Liver (tissue), 9 donors: ENCODE results near the gene CXXC5. TPM values are rescaled to one million over a fixed set of nuclear protein-coding genes. Genes with fewer than 3 reads are reported as not detected.

ENCODE experiments used
- DNase-seq: peaks from one replicate; pipeline ENCODE4 v3.0.0-alpha.2; 2017; ENCODE audit warnings: low spot score
- H3K27ac ChIP-seq, 2 donors: one replicate each; pipeline ENCODE4 v1.7.0; 2013; ENCODE audit warnings: inconsistent platforms in 2 of 2, low read length in 2 of 2, control low read depth in 1 of 2, low read depth in 1 of 2, mild to moderate bottlenecking in 1 of 2
- H3K27me3 ChIP-seq, 4 donors: one replicate each; pipeline versions ENCODE4 v1.6.1 to v1.7.0; 2013; ENCODE audit warnings: low read length in 3 of 4, inconsistent platforms in 1 of 4, mild to moderate bottlenecking in 1 of 4, moderate library complexity in 1 of 4; ENCODE audit not compliant: control insufficient read depth in 4 of 4, insufficient read depth in 4 of 4
- H3K36me3 ChIP-seq, 4 donors: one replicate each; pipeline versions ENCODE4 v1.6.1 to v1.7.0; 2013; ENCODE audit warnings: low read length in 3 of 4, mild to moderate bottlenecking in 3 of 4, low read depth in 1 of 4, moderate library complexity in 1 of 4; ENCODE audit not compliant: control insufficient read depth in 4 of 4, insufficient read depth in 3 of 4
- H3K4me1 ChIP-seq, 4 donors: one replicate each; pipeline versions ENCODE4 v1.6.1 to v1.7.0; 2013; ENCODE audit warnings: low read length in 3 of 4, mild to moderate bottlenecking in 3 of 4, moderate library complexity in 1 of 4; ENCODE audit not compliant: control insufficient read depth in 4 of 4, insufficient read depth in 4 of 4
- H3K4me3 ChIP-seq, 3 donors: one replicate each; pipeline versions ENCODE4 v1.6.1 to v1.7.0; 2013; ENCODE audit warnings: low read length in 3 of 3, control low read depth in 1 of 3, low read depth in 1 of 3, mild to moderate bottlenecking in 1 of 3
- H3K9ac ChIP-seq, 2 donors: one replicate each; pipeline ENCODE4 v1.7.0; 2013; ENCODE audit warnings: low read length in 2 of 2, mild to moderate bottlenecking in 2 of 2, moderate library complexity in 2 of 2, control low read depth in 1 of 2, low read depth in 1 of 2
- H3K9me3 ChIP-seq, 4 donors: one replicate each; pipeline versions ENCODE4 v1.6.1 to v1.7.0; 2013; ENCODE audit warnings: low read length in 3 of 4; ENCODE audit not compliant: control insufficient read depth in 4 of 4
- FOXA1 ChIP-seq: IDR thresholded peaks from 2 replicates; pipeline ENCODE4 v1.6.1; 2016; ENCODE audit warnings: antibody characterized with exemption
- FOXA2 ChIP-seq: IDR thresholded peaks from 2 replicates; pipeline ENCODE4 v1.6.1; 2016; ENCODE audit warnings: antibody characterized with exemption
- GABPA ChIP-seq, 2 donors: IDR thresholded peaks in 1 of 2; conservative IDR thresholded peaks in 1 of 2; 2 replicates each; pipeline ENCODE4 v1.6.1; 2016; ENCODE audit warnings: antibody characterized with exemption in 2 of 2, mild to moderate bottlenecking in 1 of 2, moderate library complexity in 1 of 2
- HNF4A ChIP-seq, 2 donors: conservative IDR thresholded peaks; 2 replicates each; pipeline ENCODE4 v1.6.1; 2016; ENCODE audit warnings: antibody characterized with exemption in 2 of 2, mild to moderate bottlenecking in 2 of 2
- HNF4G ChIP-seq: IDR thresholded peaks from 2 replicates; pipeline ENCODE4 v1.6.1; 2016; ENCODE audit warnings: antibody characterized with exemption
- JUND ChIP-seq, 2 donors: IDR thresholded peaks; 2 replicates each; pipeline ENCODE4 v1.6.1; 2016; ENCODE audit warnings: antibody characterized with exemption in 2 of 2
- NR2F2 ChIP-seq: IDR thresholded peaks from 2 replicates; pipeline ENCODE4 v1.6.1; 2016; ENCODE audit warnings: antibody characterized with exemption
- RAD21 ChIP-seq, 2 donors: IDR thresholded peaks; 2 replicates each; pipeline ENCODE4 v1.6.1; 2016; ENCODE audit warnings: antibody characterized with exemption in 2 of 2, mild to moderate bottlenecking in 2 of 2
- RXRA ChIP-seq, 2 donors: IDR thresholded peaks; 2 replicates each; pipeline ENCODE4 v1.6.1; 2017 to 2018; ENCODE audit warnings: antibody characterized with exemption in 2 of 2, mild to moderate bottlenecking in 1 of 2
- TAF1 ChIP-seq: conservative IDR thresholded peaks from 2 replicates; pipeline ENCODE4 v1.6.1; 2016; ENCODE audit warnings: antibody characterized with exemption, mild to moderate bottlenecking
- YY1 ChIP-seq: IDR thresholded peaks from 2 replicates; pipeline ENCODE4 v1.6.1; 2016; ENCODE audit warnings: antibody characterized with exemption, mild to moderate bottlenecking
- WGBS: extraction: QIAGEN DNeasy Blood & Tissue Kit; methylation state at CpG from one replicate; pipeline ENCODE4 v1.1.7; 2013; 5-methylcytosine and 5-hydroxymethylcytosine counted together
- polyA plus RNA-seq, 2 donors: library from polyadenylated mRNA; stranded (reverse) in 1 of 2; unstranded in 1 of 2; fragments of 200-250 nt in 1 of 2; fragments of >200 nt in 1 of 2; fragmentation: Nextera tagmentation in 1 of 2; extraction: Ambion mirVana in 1 of 2; gene quantifications; one replicate each; pipeline versions ENCODE4 v1.2.1 to v1.2.3, GENCODE V29; 2013 to 2015
- total RNA-seq, 2 donors: library from RNA; depleted of rRNA; stranded (reverse); fragments of >200 nt; gene quantifications; one replicate each; pipeline ENCODE4 v1.2.3, GENCODE V29; 2014
- TF ChIP-seq, protein P1 (sequence below): IDR thresholded peaks from 2 replicates; pipeline ENCODE4 v1.6.1; 2016; ENCODE audit warnings: antibody characterized with exemption, mild to moderate bottlenecking
- TF ChIP-seq, protein P2 (sequence below): IDR thresholded peaks from 2 replicates; pipeline ENCODE4 v1.6.1; 2016; ENCODE audit warnings: antibody characterized with exemption
- TF ChIP-seq, protein P3 (sequence below): IDR thresholded peaks from 2 replicates; pipeline ENCODE4 v1.6.1; 2016; ENCODE audit warnings: antibody characterized with exemption
- TF ChIP-seq, protein P4 (sequence below): IDR thresholded peaks from 2 replicates; pipeline ENCODE4 v1.6.1; 2016; ENCODE audit warnings: antibody characterized with exemption
- TF ChIP-seq, protein P5 (sequence below): fragments of 150-350 bp; IDR thresholded peaks from 2 replicates; pipeline ENCODE4 v1.5.1; 2017; ENCODE audit warnings: improper control_type of control experiment, low read depth, low read length; ENCODE audit not compliant: missing input control
- donor health status: healthy.
- donor health status: healthy.
- donor health status: healthy.
- donor health status: healthy.
- donor health status: healthy.

Gene CXXC5
- total and polyA plus RNA-seq, 4 donors, result 40.6 to 78.6 (median 64.5) TPM

DNA sequence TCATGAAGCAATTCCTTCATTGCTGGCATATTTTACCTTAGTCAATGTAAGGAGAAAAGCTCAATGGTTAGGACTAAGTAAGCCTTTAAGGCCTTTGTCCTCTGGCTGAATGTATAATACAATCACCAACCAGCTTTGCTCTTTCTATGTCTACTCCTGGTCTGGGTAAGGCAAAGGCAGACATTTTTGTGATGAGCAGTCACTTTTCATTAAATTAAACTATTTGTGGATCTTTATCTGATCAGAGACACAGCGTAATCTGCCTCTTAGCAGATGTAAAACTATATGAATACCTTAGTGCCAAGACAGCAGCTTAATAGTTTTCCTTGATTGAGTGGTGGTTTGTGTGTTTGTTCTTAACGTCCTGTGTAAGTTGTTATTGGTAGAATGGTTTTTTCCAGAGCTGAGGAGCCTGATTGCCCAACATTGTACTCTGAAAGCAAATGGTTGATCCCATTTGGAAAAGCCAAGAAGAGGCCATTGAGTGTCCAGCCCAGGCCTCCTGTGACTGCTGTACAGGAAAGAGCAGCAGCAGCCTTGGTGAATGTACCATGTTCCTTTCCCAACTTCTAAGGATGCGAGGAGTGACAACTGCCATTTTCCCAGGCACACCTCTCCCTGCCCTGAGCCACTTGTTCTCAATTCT, 16.5 kb upstream of the CXXC5 start:
- Histone ChIP-seq H3K36me3 (peaks cover 2 to 18% (median 8%) of the 10 kb centered on the region in 4 donors), H3K4me3 (no peak overlapping the region), H3K9ac (no peak overlapping the region), H3K27ac (no peak overlapping the region), H3K9me3 (no peaks in the 10 kb centered on the region), H3K27me3 (no peaks in the 10 kb centered on the region), H3K4me1 (peaks cover 10 to 28% (median 20%) of the 10 kb centered on the region in 4 donors)
- no peak for DNase-seq
- TF ChIP-seq HNF4G (no peak), YY1 (no peak), HNF4A (conservative IDR thresholded peaks at IDR 0.05) (no peak), FOXA1 (no peak), NR2F2 (no peak), JUND (IDR thresholded peaks at IDR 0.05) (no peak)
- TF ChIP-seq, protein P1, sequence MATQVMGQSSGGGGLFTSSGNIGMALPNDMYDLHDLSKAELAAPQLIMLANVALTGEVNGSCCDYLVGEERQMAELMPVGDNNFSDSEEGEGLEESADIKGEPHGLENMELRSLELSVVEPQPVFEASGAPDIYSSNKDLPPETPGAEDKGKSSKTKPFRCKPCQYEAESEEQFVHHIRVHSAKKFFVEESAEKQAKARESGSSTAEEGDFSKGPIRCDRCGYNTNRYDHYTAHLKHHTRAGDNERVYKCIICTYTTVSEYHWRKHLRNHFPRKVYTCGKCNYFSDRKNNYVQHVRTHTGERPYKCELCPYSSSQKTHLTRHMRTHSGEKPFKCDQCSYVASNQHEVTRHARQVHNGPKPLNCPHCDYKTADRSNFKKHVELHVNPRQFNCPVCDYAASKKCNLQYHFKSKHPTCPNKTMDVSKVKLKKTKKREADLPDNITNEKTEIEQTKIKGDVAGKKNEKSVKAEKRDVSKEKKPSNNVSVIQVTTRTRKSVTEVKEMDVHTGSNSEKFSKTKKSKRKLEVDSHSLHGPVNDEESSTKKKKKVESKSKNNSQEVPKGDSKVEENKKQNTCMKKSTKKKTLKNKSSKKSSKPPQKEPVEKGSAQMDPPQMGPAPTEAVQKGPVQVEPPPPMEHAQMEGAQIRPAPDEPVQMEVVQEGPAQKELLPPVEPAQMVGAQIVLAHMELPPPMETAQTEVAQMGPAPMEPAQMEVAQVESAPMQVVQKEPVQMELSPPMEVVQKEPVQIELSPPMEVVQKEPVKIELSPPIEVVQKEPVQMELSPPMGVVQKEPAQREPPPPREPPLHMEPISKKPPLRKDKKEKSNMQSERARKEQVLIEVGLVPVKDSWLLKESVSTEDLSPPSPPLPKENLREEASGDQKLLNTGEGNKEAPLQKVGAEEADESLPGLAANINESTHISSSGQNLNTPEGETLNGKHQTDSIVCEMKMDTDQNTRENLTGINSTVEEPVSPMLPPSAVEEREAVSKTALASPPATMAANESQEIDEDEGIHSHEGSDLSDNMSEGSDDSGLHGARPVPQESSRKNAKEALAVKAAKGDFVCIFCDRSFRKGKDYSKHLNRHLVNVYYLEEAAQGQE, result no peak
- TF ChIP-seq, protein P2, sequence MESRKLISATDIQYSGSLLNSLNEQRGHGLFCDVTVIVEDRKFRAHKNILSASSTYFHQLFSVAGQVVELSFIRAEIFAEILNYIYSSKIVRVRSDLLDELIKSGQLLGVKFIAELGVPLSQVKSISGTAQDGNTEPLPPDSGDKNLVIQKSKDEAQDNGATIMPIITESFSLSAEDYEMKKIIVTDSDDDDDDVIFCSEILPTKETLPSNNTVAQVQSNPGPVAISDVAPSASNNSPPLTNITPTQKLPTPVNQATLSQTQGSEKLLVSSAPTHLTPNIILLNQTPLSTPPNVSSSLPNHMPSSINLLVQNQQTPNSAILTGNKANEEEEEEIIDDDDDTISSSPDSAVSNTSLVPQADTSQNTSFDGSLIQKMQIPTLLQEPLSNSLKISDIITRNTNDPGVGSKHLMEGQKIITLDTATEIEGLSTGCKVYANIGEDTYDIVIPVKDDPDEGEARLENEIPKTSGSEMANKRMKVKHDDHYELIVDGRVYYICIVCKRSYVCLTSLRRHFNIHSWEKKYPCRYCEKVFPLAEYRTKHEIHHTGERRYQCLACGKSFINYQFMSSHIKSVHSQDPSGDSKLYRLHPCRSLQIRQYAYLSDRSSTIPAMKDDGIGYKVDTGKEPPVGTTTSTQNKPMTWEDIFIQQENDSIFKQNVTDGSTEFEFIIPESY, result no peak
- 70% methylated on average over 3 of the region's 3 CpGs for WGBS

DNA sequence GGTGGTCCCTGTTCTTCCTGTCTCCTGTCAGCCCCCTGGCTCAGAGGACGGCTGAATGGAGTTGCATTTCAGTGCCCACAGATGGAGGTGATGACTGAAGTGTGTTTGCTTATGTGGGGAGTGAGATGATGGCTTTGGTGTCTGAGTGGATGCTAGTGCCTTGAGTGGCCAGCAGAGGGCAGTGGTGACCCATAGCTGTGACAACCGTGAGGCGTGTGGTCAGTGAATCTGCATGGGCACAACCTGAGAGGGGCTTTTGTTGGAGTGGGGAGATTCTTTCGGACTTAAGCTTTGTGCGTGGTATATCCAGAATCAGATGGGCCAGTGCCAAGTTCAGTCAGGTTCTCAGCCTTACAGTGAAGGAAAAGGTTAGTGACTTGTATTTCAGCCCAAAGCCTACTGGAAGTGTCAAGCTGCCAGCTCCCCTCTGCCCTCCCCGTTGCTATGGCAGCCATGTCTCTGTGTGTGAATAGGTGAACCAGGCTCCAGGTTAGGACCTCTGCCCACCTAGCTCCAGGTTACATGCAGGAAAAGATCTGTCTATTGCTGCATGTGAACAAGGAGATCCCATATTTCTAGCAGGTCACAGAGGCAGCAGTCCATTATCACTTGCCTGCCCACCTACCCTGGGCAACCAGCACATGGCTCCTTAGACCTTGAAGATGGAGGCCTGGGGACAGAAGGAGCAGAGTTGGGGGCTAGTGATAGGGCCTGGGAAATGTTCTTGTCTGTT, 14.7 kb upstream of the CXXC5 start:
- H3K4me1 ChIP-seq, result peaks cover 14 to 39% (median 28%) of the 10 kb centered on the region in 4 donors
- peaks cover 0 to 2% (median 0%) of the 10 kb centered on the region in 4 donors for H3K36me3 ChIP-seq
- no peak overlapping the region for H3K9ac ChIP-seq
- 5% methylated on average over 6 of the region's 6 CpGs for WGBS
- H3K27ac ChIP-seq, result no peak overlapping the region
- TF ChIP-seq, protein P3, sequence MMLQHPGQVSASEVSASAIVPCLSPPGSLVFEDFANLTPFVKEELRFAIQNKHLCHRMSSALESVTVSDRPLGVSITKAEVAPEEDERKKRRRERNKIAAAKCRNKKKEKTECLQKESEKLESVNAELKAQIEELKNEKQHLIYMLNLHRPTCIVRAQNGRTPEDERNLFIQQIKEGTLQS, result no peak
- TF ChIP-seq FOXA2 (no peak), RAD21 (IDR thresholded peaks at IDR 0.05) (peak; percentile 98 to 99), GABPA (IDR thresholded peaks at IDR 0.05 in 1 of 2, conservative IDR thresholded peaks at IDR 0.05 in 1 of 2) (no peak), JUND (IDR thresholded peaks at IDR 0.05) (no peak), FOXA1 (no peak), RXRA (IDR thresholded peaks at IDR 0.05) (no peak), HNF4A (conservative IDR thresholded peaks at IDR 0.05) (no peak), TAF1 (no peak), YY1 (no peak)
- TF ChIP-seq, protein P2, result no peak
- TF ChIP-seq, protein P4, sequence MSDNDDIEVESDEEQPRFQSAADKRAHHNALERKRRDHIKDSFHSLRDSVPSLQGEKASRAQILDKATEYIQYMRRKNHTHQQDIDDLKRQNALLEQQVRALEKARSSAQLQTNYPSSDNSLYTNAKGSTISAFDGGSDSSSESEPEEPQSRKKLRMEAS, result no peak
- TF ChIP-seq, protein P5, sequence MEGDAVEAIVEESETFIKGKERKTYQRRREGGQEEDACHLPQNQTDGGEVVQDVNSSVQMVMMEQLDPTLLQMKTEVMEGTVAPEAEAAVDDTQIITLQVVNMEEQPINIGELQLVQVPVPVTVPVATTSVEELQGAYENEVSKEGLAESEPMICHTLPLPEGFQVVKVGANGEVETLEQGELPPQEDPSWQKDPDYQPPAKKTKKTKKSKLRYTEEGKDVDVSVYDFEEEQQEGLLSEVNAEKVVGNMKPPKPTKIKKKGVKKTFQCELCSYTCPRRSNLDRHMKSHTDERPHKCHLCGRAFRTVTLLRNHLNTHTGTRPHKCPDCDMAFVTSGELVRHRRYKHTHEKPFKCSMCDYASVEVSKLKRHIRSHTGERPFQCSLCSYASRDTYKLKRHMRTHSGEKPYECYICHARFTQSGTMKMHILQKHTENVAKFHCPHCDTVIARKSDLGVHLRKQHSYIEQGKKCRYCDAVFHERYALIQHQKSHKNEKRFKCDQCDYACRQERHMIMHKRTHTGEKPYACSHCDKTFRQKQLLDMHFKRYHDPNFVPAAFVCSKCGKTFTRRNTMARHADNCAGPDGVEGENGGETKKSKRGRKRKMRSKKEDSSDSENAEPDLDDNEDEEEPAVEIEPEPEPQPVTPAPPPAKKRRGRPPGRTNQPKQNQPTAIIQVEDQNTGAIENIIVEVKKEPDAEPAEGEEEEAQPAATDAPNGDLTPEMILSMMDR, result peak; percentile 99
- TF ChIP-seq, protein P1, result no peak
- DNase-seq, result peak; percentile 84
- no peaks in the 10 kb centered on the region for H3K27me3 ChIP-seq
- H3K4me3 ChIP-seq, result no peak overlapping the region
- no peaks in the 10 kb centered on the region for H3K9me3 ChIP-seq
